ENCODE data around the gene PDCD1LG2.
"Not testable (repeated sequence)": the region's sequence is repeated elsewhere in the genome, so short reads cannot be mapped to it uniquely, and the experiment has no call there.

Gene PDCD1LG2

DNA sequence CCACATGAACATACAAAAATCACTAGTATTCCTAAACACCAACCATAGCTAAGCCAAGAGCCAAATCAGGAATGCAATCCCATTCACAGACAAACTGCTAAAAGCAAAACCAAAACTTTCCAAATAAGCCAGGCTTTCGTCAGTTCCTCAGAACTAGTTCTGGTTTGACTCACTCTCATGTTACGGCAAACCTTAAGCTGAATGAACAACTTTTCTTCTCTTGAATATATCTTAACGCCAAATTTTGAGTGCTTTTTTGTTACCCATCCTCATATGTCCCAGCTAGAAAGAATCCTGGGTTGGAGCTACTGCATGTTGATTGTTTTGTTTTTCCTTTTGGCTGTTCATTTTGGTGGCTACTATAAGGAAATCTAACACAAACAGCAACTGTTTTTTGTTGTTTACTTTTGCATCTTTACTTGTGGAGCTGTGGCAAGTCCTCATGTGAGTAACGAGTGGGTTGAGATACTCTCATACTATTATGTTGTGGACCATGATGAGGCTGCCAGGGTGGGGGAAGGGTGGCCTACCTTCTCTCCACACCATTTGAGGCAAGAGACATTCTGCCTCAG is at the start of gene PDCD1LG2:
PDCD1LG2 (plus strand) TSS at position 172 of the 572 bp plus-strand sequence. CDS start 12,016 bp downstream, outside the sequence.
- DNase-seq = peak; percentile 28

DNA sequence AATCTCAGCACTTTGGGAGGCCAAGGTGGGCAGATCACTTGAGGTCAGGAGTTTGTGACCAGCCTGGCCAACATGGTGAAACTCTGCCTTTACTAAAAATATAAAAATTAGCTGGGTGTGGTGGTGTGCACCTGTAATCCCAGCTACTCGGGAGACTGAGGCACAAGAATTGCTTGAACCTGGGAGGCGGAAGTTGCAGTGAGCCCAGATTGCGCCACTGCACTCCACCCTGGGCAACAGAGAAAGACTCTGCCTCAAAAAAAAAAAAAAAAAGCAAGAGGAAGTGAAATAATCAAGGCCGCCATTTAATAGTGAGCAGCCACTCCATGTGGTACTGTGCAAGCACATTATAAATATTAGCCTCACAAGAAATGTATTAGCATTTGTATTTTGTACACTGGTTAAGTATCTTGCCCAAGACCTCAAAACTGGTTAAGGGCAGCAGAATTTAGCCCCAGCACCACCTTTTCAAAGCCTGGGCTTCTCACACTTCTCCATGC is 45.5 kb upstream of the PDCD1LG2 start:
- not testable (repeated sequence) for DNase-seq

DNA sequence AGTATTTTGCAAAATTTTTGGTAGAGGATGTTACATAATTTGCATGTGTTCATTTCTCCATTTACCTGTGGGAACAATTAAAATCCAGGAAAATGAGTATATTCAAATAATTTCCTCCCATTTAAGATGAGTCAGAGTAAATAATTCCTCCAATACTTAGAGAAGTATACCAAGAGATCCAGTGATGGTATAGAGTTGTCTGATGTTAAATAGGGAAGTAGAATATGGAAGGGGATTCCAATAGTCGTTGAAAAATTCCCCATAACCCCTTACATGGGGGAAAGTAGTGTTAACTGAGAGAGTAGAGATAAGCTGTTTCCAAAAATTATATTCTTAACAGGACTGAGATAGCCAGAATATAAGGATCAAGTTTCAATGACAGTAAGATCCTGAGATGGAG is 44.3 kb upstream of the PDCD1LG2 start:
- no peak for DNase-seq

DNA sequence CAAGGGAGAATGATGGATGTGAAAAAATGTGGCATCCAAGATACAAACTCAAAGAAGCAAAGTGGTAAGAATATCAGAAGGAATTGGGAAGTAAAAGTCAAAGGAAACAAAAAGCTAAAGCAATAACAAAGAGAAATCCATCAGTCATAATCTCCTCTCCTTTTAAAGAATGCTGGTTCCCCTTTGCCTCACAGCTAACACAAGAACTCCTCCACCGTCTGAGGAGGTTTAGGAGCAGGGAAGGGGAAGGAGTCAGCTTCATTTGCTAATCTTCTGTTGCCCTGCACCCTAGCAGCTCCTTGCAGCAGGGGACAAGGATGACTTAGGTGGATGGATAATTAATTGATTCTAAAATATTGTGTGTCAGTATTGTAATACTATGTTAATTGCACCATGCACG is 43.6 kb upstream of the PDCD1LG2 start:
- DNase-seq = no peak

DNA sequence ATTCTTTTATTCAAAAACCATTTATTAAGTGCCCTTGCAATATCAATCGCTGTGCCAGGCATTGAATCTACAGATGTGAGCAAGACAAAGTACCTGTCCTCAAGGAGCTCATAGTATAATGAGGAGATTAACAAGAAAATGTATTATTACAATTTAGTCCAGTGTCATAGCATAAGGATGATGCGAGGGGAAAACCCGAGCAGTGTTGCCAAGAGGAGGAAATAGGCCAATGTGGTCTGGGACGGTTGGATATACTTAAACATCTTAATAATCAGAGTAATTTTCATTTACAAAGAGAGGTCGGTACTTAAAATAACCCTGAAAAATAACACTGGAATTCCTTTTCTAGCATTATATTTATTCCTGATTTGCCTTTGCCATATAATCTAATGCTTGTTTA is 41.5 kb upstream of the PDCD1LG2 start:
- no peak for DNase-seq

DNA sequence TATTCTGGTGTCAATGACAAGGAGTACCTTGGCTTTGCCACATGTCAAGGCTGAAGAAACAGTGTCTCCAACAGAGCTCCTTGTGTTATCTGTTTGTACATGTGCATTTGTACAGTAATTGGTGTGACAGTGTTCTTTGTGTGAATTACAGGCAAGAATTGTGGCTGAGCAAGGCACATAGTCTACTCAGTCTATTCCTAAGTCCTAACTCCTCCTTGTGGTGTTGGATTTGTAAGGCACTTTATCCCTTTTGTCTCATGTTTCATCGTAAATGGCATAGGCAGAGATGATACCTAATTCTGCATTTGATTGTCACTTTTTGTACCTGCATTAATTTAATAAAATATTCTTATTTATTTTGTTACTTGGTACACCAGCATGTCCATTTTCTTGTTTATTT is 40.2 kb upstream of the PDCD1LG2 start:
- no peak for DNase-seq

DNA sequence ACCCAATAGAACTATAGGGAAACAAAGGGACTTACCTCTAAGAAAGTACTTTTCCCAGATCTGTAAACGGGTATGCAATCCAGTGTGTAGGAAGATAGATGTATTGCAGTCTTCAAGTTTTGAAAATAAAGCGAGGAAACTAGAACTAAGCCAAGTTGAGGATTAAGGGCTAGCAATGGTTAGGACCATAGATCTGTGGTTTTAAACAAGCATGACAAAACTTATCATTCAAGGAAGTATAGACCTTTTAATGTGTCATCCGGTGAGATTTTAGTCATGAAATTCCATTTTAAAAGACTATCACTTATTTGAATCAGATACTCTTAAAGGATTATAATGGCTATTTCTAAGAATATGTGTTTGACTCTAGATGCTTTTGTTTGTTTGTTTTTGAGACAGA is 39.5 kb upstream of the PDCD1LG2 start:
- no peak for DNase-seq

DNA sequence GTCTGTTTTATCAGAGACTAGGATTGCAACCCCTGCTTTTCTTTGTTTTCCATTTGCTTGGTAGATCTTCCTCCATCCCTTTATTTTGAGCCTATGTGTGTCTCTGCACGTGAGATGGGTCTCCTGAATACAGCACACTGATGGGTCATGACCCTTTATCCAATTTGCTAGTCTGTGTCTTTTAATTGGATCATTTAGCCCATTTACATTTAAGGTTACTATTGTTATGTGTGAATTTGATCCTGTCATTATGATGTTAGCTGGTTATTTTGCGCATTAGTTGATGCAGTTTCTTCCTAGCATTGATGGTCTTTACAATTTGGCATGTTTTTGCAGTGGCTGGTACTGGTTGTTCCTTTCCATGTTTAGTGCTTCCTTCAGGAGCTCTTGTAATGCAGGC is 34.7 kb upstream of the PDCD1LG2 start:
- not testable (repeated sequence) for DNase-seq

DNA sequence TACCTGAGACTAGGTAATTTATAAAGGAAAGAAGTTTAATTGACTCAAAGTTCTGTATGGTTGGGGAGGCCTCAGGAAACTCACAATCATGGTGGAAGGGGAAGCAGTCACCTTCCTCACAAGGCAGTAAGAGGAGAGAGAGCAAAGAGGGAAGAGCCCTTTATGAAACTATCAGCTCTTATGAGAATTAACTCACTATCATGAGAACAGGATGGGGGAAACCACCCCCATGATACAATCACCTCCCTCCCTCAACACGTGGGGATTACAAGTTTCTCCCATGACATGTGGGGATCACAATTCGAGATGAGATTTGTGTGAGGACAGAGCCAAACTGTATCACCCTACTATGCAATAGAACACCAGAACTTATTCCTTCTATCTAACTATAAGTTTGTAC is 32.1 kb upstream of the PDCD1LG2 start:
- DNase-seq = no peak

DNA sequence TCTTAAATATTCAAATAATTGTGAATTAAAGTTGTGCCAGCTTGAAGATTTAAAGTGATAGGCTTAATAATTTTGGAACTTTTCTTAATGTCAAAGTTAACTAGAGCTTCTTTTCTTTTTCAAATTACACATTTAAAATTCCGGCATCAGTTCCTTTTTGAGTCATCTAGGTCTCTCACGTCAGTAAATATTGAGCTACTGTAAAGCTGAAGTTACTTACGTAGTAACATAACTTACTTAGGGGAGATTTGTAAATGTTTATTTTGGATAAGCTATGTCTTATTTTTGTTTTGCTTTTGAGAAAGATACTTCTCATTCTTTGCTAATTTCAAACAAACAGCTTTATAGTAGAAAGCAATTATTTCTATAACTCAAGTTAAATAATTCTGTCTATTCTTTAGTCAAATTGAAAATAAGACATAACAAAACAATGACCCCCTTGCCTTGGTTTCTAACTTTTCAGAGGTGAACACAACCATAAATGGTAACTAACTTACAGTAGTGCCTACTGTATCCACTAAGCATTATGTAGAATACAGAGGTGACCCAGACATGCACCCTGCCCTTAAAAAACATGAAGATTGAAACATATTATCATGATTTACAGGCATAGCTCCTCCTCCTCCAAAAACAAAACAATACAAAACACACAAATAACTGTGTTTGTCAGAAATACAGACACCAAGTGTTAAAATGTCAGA is 30.2 kb upstream of the PDCD1LG2 start:
- no peak for DNase-seq

DNA sequence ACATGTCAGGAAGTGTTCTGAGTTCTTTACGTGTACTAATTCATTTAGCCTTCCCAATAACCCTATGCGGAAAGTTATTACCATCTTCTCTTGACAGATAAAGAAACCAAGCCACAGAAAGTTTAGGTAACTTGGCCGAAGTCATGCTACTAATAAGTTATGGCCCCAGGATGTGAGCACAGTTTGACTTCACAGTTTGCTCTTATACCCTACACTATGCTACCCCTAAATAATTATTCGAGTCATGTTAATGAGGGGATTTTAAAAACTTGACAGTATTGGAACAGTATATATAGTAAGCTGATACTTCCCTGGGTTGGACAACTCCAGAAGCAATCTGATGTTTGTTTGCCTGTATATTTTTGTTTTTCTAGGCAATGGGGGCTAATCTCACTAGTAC is 29.4 kb upstream of the PDCD1LG2 start:
- DNase-seq = no peak

DNA sequence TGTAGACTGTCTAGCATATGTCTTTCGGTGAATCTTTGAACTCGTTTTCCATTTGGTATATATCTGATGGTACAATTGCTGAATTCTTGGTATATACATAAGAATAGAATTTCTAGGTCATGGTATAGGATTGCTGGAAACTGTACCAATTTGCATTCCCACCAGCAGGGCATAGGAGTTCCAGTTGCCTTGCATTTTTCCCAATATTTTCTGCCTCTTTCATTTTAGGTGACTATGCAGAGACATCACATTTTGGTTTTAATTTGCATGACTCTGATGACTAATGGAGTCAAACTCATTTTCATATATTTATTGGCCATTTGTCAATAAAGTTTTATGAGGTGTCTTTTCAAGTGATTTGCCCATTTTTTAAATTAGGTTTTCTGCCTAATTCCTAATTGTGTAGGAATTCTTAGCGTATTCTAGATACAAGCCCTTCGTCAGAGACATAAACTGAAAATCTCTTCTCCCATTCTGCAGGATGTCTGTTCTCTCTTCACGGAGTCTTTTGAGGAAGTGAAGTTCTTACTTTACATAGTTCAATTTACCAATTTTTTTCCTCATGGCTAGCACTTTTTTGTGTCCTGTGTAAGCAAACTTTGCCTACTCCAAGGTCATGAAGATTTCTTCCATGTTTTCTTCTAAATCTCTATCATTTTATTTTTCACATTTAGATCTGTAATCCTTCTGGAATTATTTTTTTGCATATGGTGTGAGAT is 28.9 kb upstream of the PDCD1LG2 start:
- DNase-seq = no peak

DNA sequence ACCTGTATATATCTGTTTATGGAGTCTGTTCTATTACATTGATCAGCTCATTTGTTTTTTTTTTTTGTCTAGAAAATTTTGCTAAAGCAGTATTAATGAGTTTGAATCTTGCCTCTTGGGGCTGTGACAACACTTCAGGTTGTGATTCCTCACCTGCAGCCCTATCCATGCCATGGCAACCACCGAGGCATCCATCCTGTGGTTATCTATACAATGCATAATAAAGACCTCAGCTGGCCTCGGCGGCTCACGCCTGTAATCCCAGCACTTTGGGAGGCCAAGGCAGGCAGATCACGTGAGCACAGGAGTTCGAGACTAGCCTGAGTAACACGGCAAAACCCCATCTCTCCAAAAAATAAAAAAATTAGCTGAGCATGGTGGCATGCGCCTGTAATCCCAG is 28.1 kb upstream of the PDCD1LG2 start:
- no peak for DNase-seq

DNA sequence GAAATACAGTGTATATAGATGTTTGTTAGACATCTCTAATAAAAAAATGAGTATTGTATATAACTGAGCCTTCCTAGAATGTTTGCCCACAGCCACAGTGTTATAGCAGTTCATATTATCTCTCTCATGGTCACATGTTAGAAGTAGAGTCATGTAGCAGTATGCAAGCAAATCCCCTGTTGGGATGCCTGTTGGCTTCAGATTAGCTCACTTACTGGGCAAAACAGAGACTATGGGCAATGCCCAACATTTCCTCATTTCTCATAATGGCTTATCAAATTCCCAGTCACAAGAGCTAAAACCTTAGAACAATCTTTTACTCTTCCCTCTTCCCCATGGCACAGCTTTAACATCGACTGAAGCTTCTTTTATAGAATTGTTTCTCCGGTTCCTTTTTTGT is 27.0 kb upstream of the PDCD1LG2 start:
- DNase-seq = no peak

DNA sequence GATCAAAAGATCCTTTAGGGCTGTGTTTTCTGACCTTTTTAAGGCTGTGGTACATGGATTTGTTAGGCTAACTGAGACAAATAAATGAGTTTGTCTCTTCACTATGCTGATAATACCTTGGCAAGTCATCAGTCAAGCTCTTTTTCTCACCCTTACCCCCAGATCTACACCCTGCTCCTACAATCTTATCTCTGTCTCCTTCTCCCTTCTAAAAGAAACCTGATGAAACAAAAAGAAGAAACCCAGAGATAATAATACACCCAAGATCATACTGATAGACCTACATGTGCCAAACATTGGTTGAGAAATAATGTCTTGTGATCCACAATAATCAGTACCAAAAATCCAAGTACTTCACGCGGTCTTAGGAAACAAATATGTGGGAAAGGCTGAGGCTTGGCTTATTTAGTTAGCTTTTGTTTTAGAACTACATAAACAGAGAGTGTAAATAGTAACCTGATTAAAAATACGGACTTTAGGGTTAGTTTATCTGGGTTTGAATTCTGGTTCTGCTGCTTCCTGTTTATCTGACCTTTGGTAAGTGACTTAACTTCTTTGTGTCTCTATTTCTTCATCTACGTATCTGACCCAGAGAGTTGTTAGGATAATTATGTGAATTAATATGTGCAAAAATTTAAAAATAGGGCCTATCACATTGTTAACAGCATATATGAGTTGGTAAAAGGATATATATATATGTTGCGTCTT is 24.8 kb upstream of the PDCD1LG2 start:
- no peak for DNase-seq

DNA sequence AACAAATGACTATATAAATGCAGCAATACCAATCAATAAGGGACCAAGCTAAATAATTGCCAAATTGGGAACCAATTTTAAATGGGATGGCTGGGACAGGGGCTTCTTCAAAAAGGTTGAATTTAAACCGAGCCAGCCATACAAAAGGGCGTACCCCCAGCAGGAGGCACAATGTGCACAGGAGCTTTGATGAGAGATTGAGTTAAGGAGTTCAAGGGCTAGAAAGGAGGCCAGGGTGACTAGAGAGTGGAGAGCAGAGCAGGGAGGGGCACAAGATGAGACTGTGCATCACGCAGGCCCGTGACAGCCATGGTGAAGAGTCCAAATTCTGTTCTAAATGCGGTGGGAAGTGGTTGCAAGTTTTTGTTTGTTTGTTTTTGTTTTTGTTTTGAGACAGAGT is 23.3 kb upstream of the PDCD1LG2 start:
- no peak for DNase-seq

DNA sequence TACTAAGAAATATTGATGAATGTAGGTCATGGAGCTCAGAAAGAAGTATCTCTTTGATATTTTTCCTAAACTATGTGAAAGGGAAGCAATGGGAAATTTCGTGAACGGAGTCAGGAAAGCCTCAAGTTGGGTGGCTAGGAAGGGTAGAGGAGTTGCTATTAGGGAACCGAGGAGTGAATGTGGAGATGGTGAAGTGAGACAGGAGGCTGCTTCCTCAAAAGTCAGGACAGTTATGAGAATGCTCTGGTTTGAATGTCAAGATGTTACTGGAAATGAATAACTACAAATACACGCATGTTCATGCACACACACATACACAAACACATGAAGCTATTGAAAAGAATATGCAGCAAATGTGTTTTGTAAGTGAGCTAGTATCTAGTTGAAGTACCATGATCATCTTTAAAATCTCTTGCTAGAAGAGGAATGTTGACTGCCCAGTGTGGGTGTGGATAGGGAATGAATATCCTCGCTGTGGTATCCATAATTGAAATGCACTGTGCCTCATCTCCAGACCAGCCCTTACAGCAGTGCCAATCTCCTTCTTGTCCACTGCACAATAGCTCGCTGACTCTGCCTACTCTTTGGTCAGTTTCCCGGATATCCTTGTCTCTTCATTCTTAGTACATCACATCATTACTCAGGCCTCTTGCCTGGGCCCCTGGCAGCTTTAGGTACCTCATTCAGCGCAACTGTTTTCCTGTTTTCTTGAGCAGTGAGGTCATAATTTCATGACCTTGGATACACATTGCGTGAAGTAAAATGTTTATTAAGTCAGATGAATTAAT is 21.9 kb upstream of the PDCD1LG2 start:
- no peak for DNase-seq

DNA sequence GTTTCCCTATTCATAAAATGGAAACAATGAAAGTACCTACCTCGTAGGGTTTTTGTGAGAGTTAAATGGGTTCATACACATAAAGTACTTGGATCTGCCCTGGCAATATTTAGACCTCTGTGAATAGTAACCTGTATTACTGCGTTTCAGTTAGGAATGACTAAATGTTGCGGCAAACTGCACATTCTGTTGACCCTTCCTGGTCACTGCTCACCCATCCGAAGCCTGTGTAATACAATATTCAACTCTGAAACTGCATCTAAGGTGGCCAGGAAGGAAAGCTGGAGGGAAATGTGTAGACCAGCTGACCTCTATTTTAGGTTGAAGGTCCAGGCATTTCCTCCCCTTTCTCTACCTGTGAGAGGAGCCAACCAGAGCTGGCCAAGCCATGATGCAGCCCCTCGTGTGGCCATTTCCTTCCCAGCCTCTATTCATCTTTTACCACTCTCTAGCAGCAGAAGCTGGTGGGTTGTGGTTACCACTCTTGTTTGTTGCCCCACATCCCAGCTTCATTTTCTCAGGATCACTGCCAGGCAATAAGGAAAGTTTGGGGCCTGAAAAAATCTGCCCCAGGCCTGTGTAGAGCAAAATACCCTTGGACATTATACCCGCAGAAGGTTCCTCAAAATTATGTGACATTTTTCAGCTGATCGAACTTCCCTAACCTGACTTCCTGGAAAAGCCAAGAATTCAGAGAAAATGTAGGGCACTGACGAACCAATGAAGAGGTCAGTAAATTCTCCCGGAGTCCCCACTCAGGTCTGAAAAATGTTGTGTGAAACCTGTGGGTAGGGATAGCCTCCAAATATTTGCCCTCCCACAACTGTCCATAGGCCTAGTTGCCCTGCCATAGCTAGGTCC is 20.5 kb upstream of the PDCD1LG2 start:
- DNase-seq = no peak

DNA sequence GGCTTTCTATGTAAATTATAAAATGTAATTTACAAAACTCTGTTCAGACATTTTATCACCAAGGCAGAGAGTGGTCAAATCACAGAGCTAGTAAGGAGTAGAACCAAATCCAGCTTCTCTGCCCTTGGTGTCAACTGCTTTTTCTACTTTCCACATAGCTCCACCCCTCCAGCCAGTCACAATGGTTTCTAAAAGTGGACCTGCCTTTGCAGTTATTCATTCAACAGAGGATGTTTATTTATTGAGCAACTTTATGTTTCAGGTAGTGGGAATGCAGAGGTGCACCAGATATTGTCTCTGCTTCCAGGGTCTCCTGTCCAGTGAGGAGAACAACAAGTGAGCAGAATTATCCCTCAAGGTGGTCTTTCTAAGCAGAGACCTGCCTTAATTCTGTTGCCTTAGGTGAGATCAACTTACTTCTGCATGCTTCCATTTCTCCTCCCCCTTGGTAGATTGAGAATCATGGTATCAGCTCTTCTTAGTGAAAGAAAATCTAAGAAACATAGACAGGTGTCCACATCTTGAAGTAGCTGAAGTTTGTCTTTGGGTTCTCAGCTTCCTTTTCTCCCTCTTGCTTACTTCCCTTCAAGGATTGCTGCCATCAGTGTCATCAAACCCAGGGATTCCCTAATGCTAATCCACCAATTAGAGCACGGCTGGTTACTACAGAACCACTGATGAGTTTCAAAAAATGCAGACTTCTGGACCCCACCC is 17.2 kb upstream of the PDCD1LG2 start:
- DNase-seq = no peak

DNA sequence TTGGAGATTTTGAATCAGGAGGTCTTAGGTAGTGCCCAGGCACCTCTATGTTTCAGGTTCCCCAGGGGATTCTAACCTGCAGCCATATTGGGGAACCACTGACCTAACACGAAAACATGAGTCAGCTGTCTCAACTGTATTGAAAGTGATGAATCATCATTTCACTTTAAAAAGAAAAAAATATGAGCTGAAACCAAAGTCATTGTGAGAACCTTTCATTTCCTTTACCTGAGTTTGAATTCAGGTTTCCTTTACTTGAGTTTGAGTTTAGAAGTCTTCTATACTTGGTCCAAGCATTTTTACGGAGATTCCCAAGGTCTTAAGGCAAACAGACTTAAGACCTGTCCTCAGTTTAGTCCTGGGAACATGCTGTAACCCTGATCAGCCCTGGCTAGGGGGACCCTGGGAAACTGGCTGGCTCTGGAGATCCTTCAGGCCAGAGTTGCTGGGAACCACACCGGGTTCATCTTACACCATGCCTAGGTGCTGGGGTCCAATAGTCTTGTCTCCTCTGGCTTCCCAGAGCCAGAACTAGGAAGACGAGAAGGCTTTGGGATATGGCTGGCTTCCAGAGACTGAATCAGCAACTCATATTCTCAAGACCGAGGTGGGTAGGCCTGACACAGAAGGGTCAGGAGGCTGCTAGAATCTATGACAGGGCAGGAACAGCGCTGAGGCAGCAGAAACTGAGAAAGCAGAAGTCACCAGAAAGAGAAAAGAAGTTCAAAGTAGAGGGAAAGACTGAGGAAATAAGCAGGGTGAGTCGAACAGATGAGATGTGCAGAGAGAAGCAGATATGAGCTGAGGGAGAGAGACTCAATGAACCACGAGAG is 16.4 kb upstream of the PDCD1LG2 start:
- DNase-seq = peak; percentile 23

Measured in stimulated activated CD4-positive, alpha-beta T cell treated with anti-CD3 and anti-CD28 coated beads, Interleukin-12 subunit alpha, Interleukin-12 subunit beta, amount 100 ng/mL, for 4 hours (primary cell).